Sigmoid colon (tissue), 7 donors: Measurements from ENCODE around the gene GPN2. TPM values are rescaled to one million over a fixed set of nuclear protein-coding genes. Genes with fewer than 3 reads are reported as not detected.

Experiments used
- DNase-seq: peaks from one replicate; pipeline ENCODE4 v3.0.0-alpha.2; 2019
- H3K27ac ChIP-seq, 4 donors: fragments of 200-600 bp; sonication (generic); one replicate each; pipeline ENCODE4 v1.5.1; 2016 to 2019; ENCODE audit warnings: mild to moderate bottlenecking in 1 of 4
- H3K27me3 ChIP-seq, 3 donors: fragments of 200-600 bp; sonication (generic); one replicate each; pipeline ENCODE4 v1.5.1; 2019; ENCODE audit warnings: mild to moderate bottlenecking in 1 of 3
- H3K36me3 ChIP-seq, 4 donors: fragments of 200-600 bp; sonication (generic); one replicate each; pipeline ENCODE4 v1.5.1; 2016 to 2019
- H3K4me1 ChIP-seq, 4 donors: fragments of 200-600 bp; sonication (generic); one replicate each; pipeline ENCODE4 v1.5.1; 2017 to 2019
- H3K4me3 ChIP-seq, 4 donors: fragments of 200-600 bp; sonication (generic); one replicate each; pipeline ENCODE4 v1.5.1; 2017 to 2019; ENCODE audit warnings: mild to moderate bottlenecking in 2 of 4, moderate library complexity in 1 of 4
- H3K9me3 ChIP-seq, 4 donors: fragments of 200-600 bp in 3 of 4; sonication (generic) in 3 of 4; one replicate each; pipeline versions ENCODE4 v1.5.1 to v1.6.1; 2013 to 2019
- CTCF ChIP-seq, 4 experiments: fragments of 450-650 bp in 3 of 4; fragments of 200-600 bp in 1 of 4; IDR thresholded peaks; one replicate each; pipeline ENCODE4 v1.5.1; 2016 to 2019; ENCODE audit warnings: antibody characterized with exemption in 4 of 4, mild to moderate bottlenecking in 3 of 4, moderate library complexity in 2 of 4
- EP300 ChIP-seq, 4 donors: sonication (generic); formaldehyde crosslinking; IDR thresholded peaks; one replicate each; pipeline ENCODE4 v1.6.1; 2017; ENCODE audit warnings: antibody characterized with exemption in 4 of 4
- POLR2A ChIP-seq, 2 donors: fragments of 450-650 bp; IDR thresholded peaks; one replicate each; pipeline ENCODE4 v1.6.1; 2016; ENCODE audit warnings: antibody characterized with exemption in 2 of 2, mild to moderate bottlenecking in 2 of 2, moderate library complexity in 2 of 2
- POLR2AphosphoS5 ChIP-seq, 4 donors: sonication (generic); formaldehyde crosslinking; IDR thresholded peaks; one replicate each; pipeline ENCODE4 v1.6.1; 2017; ENCODE audit warnings: antibody characterized with exemption in 4 of 4
- WGBS, 2 donors: extraction: QIAGEN DNeasy Blood & Tissue Kit; methylation state at CpG; one replicate each; pipeline ENCODE4 v1.1.7; 2013; 5-methylcytosine and 5-hydroxymethylcytosine counted together
- intact Hi-C: fragments of 100-400 bp; cut with DNase I; formaldehyde crosslinking; loops from one replicate; pipeline ENCODE4 v1.15.1; 2023
- polyA plus RNA-seq, 3 donors: library from polyadenylated mRNA; stranded (reverse); fragments of 200-250 nt; gene quantifications; one replicate each; pipeline ENCODE4 v1.2.3, GENCODE V29; 2013
- total RNA-seq, 4 donors: library from RNA; depleted of rRNA; stranded (reverse); fragments of >200 nt; gene quantifications; one replicate each; pipeline ENCODE4 v1.1.0, GENCODE V29; 2016
- donor health status: healthy with polysubstance abuse.
- donor health status: Bipolar disorder and iron deficiency.
- donor health status: healthy.

GPN2 gene
- total and polyA plus RNA-seq, 7 donors = 7.4 to 18.6 (median 11.0) TPM

- Histone ChIP-seq H3K27me3 (no peaks in the 10 kb centered on the region), H3K9me3 (no peaks in the 10 kb centered on the region), H3K27ac (no peak overlapping the region), H3K4me3 (no peak overlapping the region), H3K4me1 (peaks cover 0 to 9% (median 6%) of the 10 kb centered on the region in 4 donors), H3K36me3 (peaks cover 8 to 48% (median 30%) of the 10 kb centered on the region in 4 donors)
- 91 to 92% methylated on average over 11 of the region's 11 CpGs for WGBS, 2 donors
- DNase-seq = peak; percentile 17
- intact Hi-C loops = no loop called here
- TF ChIP-seq CTCF (IDR thresholded peaks at IDR 0.05) (no peak), POLR2AphosphoS5 (IDR thresholded peaks at IDR 0.05) (no peak), POLR2A (IDR thresholded peaks at IDR 0.05) (no peak), EP300 (IDR thresholded peaks at IDR 0.05) (no peak)
These were observed 33.9 kb downstream of the GPN2 start for GRCh38 chr1:26856181-26856580.

- TF ChIP-seq POLR2AphosphoS5 (IDR thresholded peaks at IDR 0.05) (no peak), EP300 (IDR thresholded peaks at IDR 0.05) (no peak), POLR2A (IDR thresholded peaks at IDR 0.05) (no peak), CTCF (IDR thresholded peaks at IDR 0.05) (no peak)
- Histone ChIP-seq H3K4me3 (no peak overlapping the region), H3K4me1 (peaks cover 0 to 9% (median 6%) of the 10 kb centered on the region in 4 donors), H3K9me3 (no peaks in the 10 kb centered on the region), H3K36me3 (peaks cover 13 to 54% (median 36%) of the 10 kb centered on the region in 4 donors), H3K27me3 (no peaks in the 10 kb centered on the region), H3K27ac (no peak overlapping the region)
- WGBS, 2 donors = 72 to 79% methylated on average over 4 of the region's 4 CpGs
- peak; percentile 40 for DNase-seq
- intact Hi-C loops = no loop called here
These were observed 34.4 kb downstream of the GPN2 start for GRCh38 chr1:26855636-26856035.

- intact Hi-C loops = no loop called here
- peak; percentile 36 for DNase-seq
- Histone ChIP-seq H3K27me3 (no peaks in the 10 kb centered on the region), H3K4me1 (peaks cover 0 to 10% (median 7%) of the 10 kb centered on the region in 4 donors), H3K27ac (no peak overlapping the region), H3K4me3 (no peak overlapping the region), H3K9me3 (no peaks in the 10 kb centered on the region), H3K36me3 (peaks cover 17 to 61% (median 42%) of the 10 kb centered on the region in 4 donors)
- 31 to 69% methylated on average over 5 of the region's 5 CpGs for WGBS, 2 donors
- TF ChIP-seq POLR2AphosphoS5 (IDR thresholded peaks at IDR 0.05) = no peak
- no peak for TF ChIP-seq EP300 (IDR thresholded peaks at IDR 0.05)
- TF ChIP-seq POLR2A (IDR thresholded peaks at IDR 0.05) = no peak
- no peak for TF ChIP-seq CTCF (IDR thresholded peaks at IDR 0.05)
These were observed 35.2 kb downstream of the GPN2 start for GRCh38 chr1:26854906-26855305.

- TF ChIP-seq CTCF (IDR thresholded peaks at IDR 0.05) (no peak), POLR2A (IDR thresholded peaks at IDR 0.05) (no peak), POLR2AphosphoS5 (IDR thresholded peaks at IDR 0.05) (no peak), EP300 (IDR thresholded peaks at IDR 0.05) (no peak)
- peaks cover 17 to 62% (median 42%) of the 10 kb centered on the region in 4 donors for H3K36me3 ChIP-seq
- peak; percentile 48 for DNase-seq
- no peak overlapping the region for H3K27ac ChIP-seq
- peaks cover 0 to 23% (median 17%) of the 10 kb centered on the region in 4 donors for H3K4me1 ChIP-seq
- H3K4me3 ChIP-seq = no peak overlapping the region
- H3K27me3 ChIP-seq = no peaks in the 10 kb centered on the region
- intact Hi-C loops = loop anchor here (1.0 kb wide), 1 partner anchor 25 kb away; no protein-coding TSS in a partner anchor
- no peaks in the 10 kb centered on the region for H3K9me3 ChIP-seq
- WGBS, 2 donors = 97 to 98% methylated on average over 10 of the region's 10 CpGs
These were observed 36.5 kb downstream of the GPN2 start for GRCh38 chr1:26853600-26853999.

GRCh38 chr1:26853156-26853555 lies 36.9 kb downstream of the GPN2 start:
- WGBS, 2 donors = 9 to 33% methylated on average over 3 of the region's 3 CpGs
- Histone ChIP-seq H3K4me3 (no peak overlapping the region), H3K27me3 (no peaks in the 10 kb centered on the region), H3K27ac (no peak overlapping the region), H3K9me3 (no peaks in the 10 kb centered on the region), H3K36me3 (peaks cover 17 to 62% (median 42%) of the 10 kb centered on the region in 4 donors), H3K4me1 (peaks cover 0 to 27% (median 19%) of the 10 kb centered on the region in 4 donors)
- TF ChIP-seq CTCF (IDR thresholded peaks at IDR 0.05) (peak; percentile 66 to 86 (median 78)), POLR2A (IDR thresholded peaks at IDR 0.05) (no peak)
- intact Hi-C loops = loop anchor here (1.0 kb wide), 1 partner anchor 25 kb away; no protein-coding TSS in a partner anchor
- peak; percentile 90 for DNase-seq
